ENCODE measurements around the gene MTO1. TPM values are rescaled to one million over a fixed set of nuclear protein-coding genes. Genes with fewer than 3 reads are reported as not detected.
"Not testable (repeated sequence)": the region's sequence is repeated elsewhere in the genome, so short reads cannot be mapped to it uniquely, and the experiment has no call there.

Gene MTO1
- total RNA-seq, 1 experiment from 2014 or later: 44.7 TPM

DNA sequence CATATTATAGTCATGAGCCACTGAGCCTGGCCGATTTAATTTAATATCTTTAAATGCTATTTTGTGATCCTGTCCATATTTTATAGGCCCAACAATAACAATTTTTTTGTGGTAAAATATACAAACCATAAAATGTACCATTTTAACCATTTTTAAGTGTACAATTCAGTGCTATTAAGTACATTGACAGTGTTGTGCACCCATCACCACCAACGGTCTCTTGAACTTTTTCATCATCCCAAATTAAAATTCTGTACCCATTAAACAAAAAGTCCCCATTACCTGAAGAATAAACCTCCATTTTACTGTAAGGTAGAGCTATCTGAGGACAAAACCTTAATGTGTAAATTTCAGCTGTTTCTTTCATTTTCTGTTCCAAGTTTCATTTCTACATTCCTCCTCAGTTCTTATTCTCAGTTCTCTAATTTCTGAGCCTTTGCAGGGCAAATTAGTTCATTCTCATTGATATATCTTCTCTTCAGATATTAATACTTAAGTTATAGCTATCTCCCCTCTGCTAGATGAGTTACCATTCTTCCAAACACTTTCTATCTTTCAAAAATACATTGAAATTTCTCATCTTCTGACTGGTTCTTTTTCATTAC, 10.3 kb downstream of the MTO1 start:
- no peaks in the 10 kb centered on the region for H3K27me3 ChIP-seq (replicated peaks)
- H3K4me1 ChIP-seq (replicated peaks): no peaks in the 10 kb centered on the region
- H3K4me3 ChIP-seq: no peak overlapping the region
- no peak for DNase-seq (ENCODE audit: low read depth in 1 of 2, low spot score in 2 of 2)
- no peak overlapping the region for H3K27ac ChIP-seq
- H3K9me3 ChIP-seq (replicated peaks): no peaks in the 10 kb centered on the region
- peaks cover 72% of the 10 kb centered on the region for H3K36me3 ChIP-seq

DNA sequence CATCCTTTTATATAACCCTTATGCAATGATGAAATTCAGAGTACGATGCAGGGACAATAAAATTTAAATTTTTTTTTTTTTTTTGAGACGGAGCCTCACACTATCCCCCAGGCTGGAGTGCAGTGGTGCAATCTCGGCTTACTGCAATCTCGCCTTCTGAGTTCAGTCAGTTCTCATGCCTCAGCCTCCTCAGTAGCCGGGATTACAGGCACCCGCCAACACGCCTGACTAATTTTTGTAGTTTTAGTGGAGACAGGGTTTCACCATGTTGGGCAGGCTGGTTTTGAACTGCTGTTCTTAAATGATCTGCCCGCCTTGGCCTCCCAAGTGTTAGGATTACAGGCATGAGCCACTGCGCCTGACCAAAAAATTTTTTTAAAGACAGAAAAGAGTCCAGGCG, 15.2 kb downstream of the MTO1 start:
- Histone ChIP-seq H3K4me1 (replicated peaks) (no peaks in the 10 kb centered on the region), H3K27me3 (replicated peaks) (no peaks in the 10 kb centered on the region), H3K4me3 (no peak overlapping the region), H3K27ac (no peak overlapping the region), H3K36me3 (peaks cover 81% of the 10 kb centered on the region), H3K9me3 (replicated peaks) (no peaks in the 10 kb centered on the region)
- DNase-seq (ENCODE audit: low read depth in 1 of 2, low spot score in 2 of 2): no peak

DNA sequence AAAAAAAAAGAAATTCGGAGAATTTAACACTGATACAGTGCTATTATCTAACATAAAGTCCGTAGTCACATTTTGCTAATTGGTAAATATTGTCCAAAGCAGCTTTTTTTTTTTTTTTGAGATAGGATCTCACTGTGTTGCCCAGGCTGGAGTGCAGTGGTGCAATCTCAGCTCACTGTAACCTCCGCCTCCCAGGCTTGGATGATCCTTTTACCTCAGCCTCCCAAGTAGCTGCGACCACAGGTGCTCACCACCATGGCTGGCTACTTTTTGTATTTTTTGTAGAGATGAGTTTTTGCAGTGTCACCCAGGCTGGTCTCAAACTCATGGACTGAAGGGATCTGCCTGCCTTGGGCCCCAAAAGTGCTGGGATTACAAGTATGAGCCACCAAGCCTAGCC, 15.9 kb downstream of the MTO1 start:
- Histone ChIP-seq H3K4me1 (replicated peaks) (no peaks in the 10 kb centered on the region), H3K9me3 (replicated peaks) (no peaks in the 10 kb centered on the region), H3K27me3 (replicated peaks) (no peaks in the 10 kb centered on the region), H3K4me3 (no peak overlapping the region), H3K36me3 (peaks cover 85% of the 10 kb centered on the region), H3K27ac (no peak overlapping the region)
- DNase-seq (ENCODE audit: low read depth in 1 of 2, low spot score in 2 of 2): no peak

DNA sequence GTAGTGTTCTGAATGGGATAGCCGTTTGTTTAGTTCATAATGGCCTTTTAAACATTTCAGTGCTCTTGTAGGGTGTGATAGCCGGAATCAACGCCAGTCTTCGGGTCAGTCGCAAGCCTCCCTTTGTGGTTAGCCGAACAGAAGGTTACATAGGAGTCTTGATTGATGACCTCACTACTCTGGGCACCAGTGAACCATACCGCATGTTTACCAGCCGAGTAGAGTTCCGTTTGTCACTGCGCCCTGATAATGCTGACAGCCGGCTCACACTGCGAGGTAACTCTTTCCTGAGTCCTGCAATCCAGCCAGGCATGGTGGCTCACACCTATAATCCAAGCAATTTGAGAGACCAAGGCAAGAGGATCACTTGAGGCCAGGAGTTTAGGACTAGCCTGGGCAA, 20.4 kb downstream of the MTO1 start:
- DNase-seq (ENCODE audit: low read depth in 1 of 2, low spot score in 2 of 2): no peak

DNA sequence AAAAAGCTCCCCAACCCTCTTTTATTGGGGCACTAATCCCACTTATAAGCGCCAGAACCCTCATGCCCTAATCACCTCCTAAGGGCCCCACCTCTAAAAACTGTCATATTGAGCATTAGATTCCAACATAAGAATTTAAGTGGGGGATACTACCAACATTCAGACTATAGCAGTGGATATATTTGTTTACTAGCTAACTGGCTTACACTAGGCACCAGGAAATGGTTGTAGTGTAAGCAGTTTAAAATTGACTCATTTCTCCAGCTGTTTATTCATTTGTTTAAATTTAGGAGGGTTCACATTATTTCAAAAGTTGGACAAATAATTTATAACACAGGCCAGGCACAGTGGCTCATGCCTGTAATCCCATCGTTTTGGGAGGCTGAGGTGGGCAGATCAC, 22.9 kb downstream of the MTO1 start:
- H3K9me3 ChIP-seq (replicated peaks): no peaks in the 10 kb centered on the region
- H3K36me3 ChIP-seq: peaks cover 82% of the 10 kb centered on the region
- H3K4me3 ChIP-seq: no peak overlapping the region
- no peak for DNase-seq (ENCODE audit: low read depth in 1 of 2, low spot score in 2 of 2)
- H3K27me3 ChIP-seq (replicated peaks): no peaks in the 10 kb centered on the region
- H3K4me1 ChIP-seq (replicated peaks): no peaks in the 10 kb centered on the region
- H3K27ac ChIP-seq: no peak overlapping the region

More for the DNA sequence above, 20.4 kb downstream of the MTO1 start:
- Histone ChIP-seq H3K27ac (no peak overlapping the region), H3K4me3 (no peak overlapping the region), H3K4me1 (replicated peaks) (no peaks in the 10 kb centered on the region), H3K36me3 (peaks cover 84% of the 10 kb centered on the region), H3K9me3 (replicated peaks) (no peaks in the 10 kb centered on the region), H3K27me3 (replicated peaks) (no peaks in the 10 kb centered on the region)

DNA sequence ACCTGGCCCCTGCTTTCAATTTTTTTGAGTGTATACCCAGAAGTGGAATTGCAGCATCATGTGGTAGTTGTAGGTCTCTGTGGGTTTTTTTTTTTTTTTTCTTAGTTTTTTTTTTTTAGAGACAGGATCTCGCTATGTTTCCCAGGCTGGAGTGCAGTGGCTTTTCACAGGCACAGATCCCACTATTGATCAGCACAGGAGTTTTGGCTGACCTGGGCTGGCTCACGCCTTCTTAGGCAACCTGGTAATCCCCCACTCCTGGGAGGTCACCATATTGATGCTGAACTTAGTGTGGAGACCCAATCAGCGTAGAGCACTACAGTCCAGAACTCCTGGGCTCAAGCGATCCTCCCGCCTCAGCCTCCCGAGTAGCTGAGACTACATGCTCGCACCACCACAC, 25.9 kb downstream of the MTO1 start:
- Histone ChIP-seq H3K27ac (no peak overlapping the region), H3K36me3 (peaks cover 73% of the 10 kb centered on the region), H3K4me3 (no peak overlapping the region), H3K27me3 (replicated peaks) (no peaks in the 10 kb centered on the region), H3K4me1 (replicated peaks) (no peaks in the 10 kb centered on the region), H3K9me3 (replicated peaks) (no peaks in the 10 kb centered on the region)
- DNase-seq (ENCODE audit: low read depth in 1 of 2, low spot score in 2 of 2): no peak

DNA sequence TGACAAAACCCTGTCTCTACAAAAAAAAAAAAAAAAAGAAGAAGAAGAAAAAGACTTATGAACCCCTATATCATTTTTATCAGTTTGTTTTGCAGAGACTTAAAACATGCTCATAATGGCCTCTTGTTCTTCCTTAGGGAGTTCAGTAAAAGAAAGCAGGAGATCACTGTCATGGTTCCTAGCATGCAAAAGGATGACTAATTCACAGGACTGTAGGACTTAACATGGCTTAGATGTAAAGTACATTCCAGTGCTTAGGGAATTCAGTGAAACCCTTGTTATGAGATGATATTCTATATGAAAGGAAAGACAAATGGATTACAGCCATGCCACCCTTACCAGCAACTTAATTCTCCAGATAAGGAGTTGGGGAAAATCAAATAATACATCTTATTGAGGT, 29.8 kb downstream of the MTO1 start:
- Histone ChIP-seq H3K27me3 (replicated peaks) (no peaks in the 10 kb centered on the region), H3K4me1 (replicated peaks) (no peaks in the 10 kb centered on the region), H3K4me3 (no peak overlapping the region), H3K36me3 (peaks cover 65% of the 10 kb centered on the region), H3K27ac (no peak overlapping the region), H3K9me3 (replicated peaks) (no peaks in the 10 kb centered on the region)
- DNase-seq (ENCODE audit: low read depth in 1 of 2, low spot score in 2 of 2): no peak

DNA sequence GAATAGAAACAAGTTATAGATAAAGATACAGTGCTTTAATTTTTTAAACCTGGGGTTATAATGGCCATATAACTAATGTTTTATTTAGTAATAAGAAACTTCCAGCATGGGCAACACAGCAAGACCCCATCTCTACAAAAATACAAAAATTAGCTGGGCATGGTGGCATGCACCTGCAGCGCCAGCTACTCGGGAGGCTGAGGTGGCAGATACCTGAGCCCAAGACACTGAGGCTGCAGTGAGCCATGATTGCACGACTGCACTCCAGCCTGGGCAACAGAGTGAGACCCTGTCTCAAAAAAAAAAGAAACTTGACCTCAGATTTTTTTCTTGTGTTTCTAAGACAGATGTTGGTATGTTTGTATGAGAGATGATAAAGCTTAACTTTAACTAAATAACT, 36.4 kb downstream of the MTO1 start:
- Histone ChIP-seq H3K4me1 (replicated peaks) (no peaks in the 10 kb centered on the region), H3K36me3 (peaks cover 71% of the 10 kb centered on the region), H3K9me3 (replicated peaks) (no peaks in the 10 kb centered on the region), H3K4me3 (no peak overlapping the region), H3K27ac (no peak overlapping the region), H3K27me3 (replicated peaks) (no peaks in the 10 kb centered on the region)
- no peak for DNase-seq (ENCODE audit: low read depth in 1 of 2, low spot score in 2 of 2)

DNA sequence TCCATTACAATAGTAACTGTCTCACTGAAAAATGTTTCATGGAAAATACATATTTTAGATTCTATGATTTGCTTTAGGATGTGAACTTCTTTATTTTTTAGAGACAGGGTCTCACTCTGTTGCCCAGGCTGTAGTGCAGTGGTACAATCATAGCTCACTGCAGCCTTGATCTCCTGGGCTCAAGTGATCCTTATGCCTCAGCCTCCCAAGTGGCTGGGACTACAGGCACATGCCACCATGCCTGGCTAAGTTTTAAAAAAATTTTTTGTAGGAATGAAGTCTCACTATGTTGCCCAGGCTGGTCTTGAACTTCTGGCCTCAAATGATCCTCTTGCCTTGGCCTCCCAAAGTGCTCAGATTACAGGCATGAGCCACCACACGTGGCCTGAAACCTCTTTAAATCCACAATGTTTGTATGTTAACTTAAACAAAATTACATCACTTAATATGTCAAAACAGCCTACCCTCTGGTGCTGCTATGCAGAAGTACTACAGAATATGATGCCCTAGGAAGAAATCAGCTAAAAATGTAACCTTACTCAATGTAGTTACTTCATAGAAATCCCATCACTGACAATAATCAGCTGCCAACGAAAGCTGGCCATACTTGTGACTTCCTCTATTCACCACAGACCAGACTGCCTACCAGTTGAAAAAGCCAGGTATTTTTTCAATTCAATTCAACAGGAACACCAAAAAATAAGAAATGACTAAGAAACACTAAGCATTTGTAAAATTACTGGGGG, 41.7 kb downstream of the MTO1 start:
- H3K27me3 ChIP-seq (replicated peaks): no peaks in the 10 kb centered on the region
- no peak overlapping the region for H3K4me3 ChIP-seq
- no peak for DNase-seq (ENCODE audit: low read depth in 1 of 2, low spot score in 2 of 2)
- no peaks in the 10 kb centered on the region for H3K9me3 ChIP-seq (replicated peaks)
- no peak overlapping the region for H3K27ac ChIP-seq
- peaks cover 41% of the 10 kb centered on the region for H3K36me3 ChIP-seq
- no peaks in the 10 kb centered on the region for H3K4me1 ChIP-seq (replicated peaks)

DNA sequence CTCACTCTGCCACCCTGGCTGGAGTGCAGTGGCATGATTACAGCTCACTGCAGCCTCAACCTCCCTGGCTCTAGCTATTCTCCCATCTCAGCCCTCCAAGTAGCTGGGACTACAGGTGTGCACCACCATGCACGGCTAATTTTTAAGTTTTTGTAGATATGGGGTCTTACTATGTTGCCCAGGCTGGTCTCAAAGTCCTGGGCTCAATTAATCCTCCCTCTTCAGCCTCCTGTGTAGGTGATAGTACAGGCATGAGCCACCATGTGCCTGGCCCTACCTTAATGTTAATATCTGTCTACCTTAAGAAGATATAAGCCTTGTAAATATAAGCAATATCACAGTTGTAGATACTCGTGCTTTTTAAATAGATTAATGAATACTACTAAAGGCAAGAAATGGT, 42.6 kb downstream of the MTO1 start:
- Histone ChIP-seq H3K9me3 (replicated peaks) (no peaks in the 10 kb centered on the region), H3K4me3 (no peak overlapping the region), H3K4me1 (replicated peaks) (no peaks in the 10 kb centered on the region), H3K36me3 (peaks cover 34% of the 10 kb centered on the region), H3K27ac (no peak overlapping the region), H3K27me3 (replicated peaks) (no peaks in the 10 kb centered on the region)
- no peak for DNase-seq (ENCODE audit: low read depth in 1 of 2, low spot score in 2 of 2)

DNA sequence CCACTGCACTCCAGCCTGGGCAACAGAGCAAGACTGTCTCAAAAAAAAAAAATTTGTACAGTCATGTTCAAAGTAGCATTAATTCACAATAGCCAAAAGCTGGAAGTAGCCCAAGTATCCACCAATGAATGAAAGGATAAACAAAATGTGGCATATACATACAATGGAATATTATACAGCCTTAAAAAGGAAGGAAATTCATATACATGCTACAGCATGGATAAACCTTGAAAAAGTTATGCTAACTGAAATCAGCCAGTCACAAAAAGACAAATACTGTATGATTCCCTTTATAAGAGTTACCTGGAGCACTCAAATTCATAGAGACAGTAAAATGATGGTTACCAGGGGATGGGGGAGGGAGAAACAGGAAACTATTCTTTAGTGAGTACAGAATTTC, 43.6 kb downstream of the MTO1 start:
- no peak overlapping the region for H3K27ac ChIP-seq
- DNase-seq (ENCODE audit: low read depth in 1 of 2, low spot score in 2 of 2): no peak
- no peaks in the 10 kb centered on the region for H3K9me3 ChIP-seq (replicated peaks)
- peaks cover 27% of the 10 kb centered on the region for H3K36me3 ChIP-seq
- no peaks in the 10 kb centered on the region for H3K27me3 ChIP-seq (replicated peaks)
- H3K4me3 ChIP-seq: no peak overlapping the region
- no peaks in the 10 kb centered on the region for H3K4me1 ChIP-seq (replicated peaks)

DNA sequence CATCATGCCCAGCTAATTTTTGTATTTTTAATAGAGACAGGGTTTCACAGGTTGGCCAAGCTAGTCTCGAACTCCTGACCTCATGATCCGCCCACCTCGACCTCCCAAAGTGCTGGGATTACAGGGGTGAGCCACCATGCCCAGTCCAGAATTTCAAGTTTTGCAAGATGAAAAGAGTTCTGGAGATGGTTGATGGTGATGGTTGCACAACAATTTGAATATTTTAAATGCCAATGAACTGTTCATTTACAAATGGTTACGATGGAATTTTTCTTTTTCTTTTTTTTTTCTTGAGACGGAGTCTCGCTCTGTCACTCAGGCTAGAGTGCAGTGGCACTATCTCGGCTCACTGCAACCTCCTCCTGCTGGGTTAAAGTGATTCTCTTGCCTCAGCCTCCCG, 44.2 kb downstream of the MTO1 start:
- not testable (repeated sequence) for H3K9me3 ChIP-seq (replicated peaks); H3K4me1 ChIP-seq (replicated peaks); H3K27ac ChIP-seq; H3K27me3 ChIP-seq (replicated peaks); DNase-seq (ENCODE audit: low read depth in 1 of 2, low spot score in 2 of 2); H3K4me3 ChIP-seq
- peaks cover 21% of the 10 kb centered on the region for H3K36me3 ChIP-seq

DNA sequence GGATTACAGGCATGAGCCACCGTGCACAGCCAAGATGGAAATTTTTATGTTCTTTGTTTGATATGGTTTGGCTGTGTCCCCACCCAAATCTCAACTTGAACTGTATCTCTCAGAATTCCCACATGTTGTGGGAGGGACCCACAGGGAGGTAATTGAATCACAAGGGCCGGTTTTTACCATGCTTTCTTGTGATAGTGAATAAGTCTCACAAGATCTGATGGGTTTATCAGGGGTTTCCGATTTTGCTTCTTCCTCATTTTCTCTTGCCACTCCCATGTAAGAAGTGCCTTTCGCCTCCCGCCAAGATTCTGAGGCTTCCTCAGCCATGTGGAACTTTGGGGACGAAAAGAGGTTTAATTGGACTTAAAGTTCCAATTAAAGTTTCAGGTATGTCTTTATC, 44.7 kb downstream of the MTO1 start:
- Histone ChIP-seq H3K4me3 (no peak overlapping the region), H3K27ac (no peak overlapping the region), H3K9me3 (replicated peaks) (no peaks in the 10 kb centered on the region), H3K36me3 (peaks cover 16% of the 10 kb centered on the region), H3K27me3 (replicated peaks) (no peaks in the 10 kb centered on the region), H3K4me1 (replicated peaks) (no peaks in the 10 kb centered on the region)
- DNase-seq (ENCODE audit: low read depth in 1 of 2, low spot score in 2 of 2): no peak

DNA sequence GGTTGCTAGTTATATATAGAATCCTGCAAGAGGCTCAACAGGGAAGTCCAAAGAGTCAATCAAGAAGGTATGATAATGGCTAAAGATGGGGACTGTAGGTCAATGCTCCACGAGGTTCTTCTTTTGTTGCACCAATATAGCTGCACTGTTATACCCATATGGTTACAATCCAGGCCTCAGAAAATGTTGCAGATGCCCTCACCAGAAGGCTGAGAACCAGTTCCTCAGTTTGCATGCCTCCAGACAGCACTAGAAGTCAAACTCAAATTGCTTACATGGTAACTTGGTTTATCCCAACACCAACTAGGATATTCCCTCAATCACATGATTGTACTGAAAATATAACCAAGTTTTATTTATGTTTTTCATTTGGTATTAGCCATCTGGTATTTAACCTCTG, 47.2 kb downstream of the MTO1 start:
- H3K27ac ChIP-seq: no peak overlapping the region
- no peak for DNase-seq (ENCODE audit: low read depth in 1 of 2, low spot score in 2 of 2)
- H3K9me3 ChIP-seq (replicated peaks): no peaks in the 10 kb centered on the region
- peaks cover 8% of the 10 kb centered on the region for H3K27me3 ChIP-seq (replicated peaks)
- H3K4me3 ChIP-seq: no peak overlapping the region
- peaks cover 13% of the 10 kb centered on the region for H3K36me3 ChIP-seq
- H3K4me1 ChIP-seq (replicated peaks): no peaks in the 10 kb centered on the region

DNA sequence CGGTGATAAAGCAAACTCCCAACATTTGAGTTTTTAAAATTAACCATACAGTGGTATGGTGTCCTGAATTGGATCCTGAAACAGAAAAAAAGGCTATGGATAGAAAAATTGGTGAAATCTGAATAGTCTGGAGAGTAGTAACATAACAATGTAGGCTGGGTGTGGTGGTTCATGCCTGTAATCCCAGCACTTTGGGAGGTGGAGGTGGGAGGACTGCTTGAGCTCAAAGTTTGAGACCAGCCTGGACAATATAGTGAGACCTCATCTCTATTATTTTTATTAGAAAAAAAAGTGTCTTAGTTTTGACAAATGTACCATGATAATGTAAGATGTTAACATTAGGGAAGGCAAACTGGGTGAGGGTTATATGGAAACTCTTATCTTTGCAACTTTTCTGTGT, 48.3 kb downstream of the MTO1 start:
- DNase-seq (ENCODE audit: low read depth in 1 of 2, low spot score in 2 of 2): no peak

More for the DNA sequence above, 48.3 kb downstream of the MTO1 start:
- Histone ChIP-seq H3K27me3 (replicated peaks) (peaks cover 14% of the 10 kb centered on the region), H3K4me3 (no peak overlapping the region), H3K9me3 (replicated peaks) (0 out of 2 replicates have a peak, but pooled peaks cover 3% of the 10 kb centered on the region), H3K27ac (no peak overlapping the region), H3K4me1 (replicated peaks) (no peaks in the 10 kb centered on the region), H3K36me3 (peaks cover 22% of the 10 kb centered on the region)
